Uterus (tissue), 2 donors: ENCODE data around the gene ACP2.
A peak's percentile ranks its signal among the peaks of the same experiment; 100 is the strongest.

Source experiments
- POLR2A ChIP-seq, 2 donors: fragments of 450-650 bp; IDR thresholded peaks; one replicate each; pipeline ENCODE4 v1.6.1; 2016; ENCODE audit warnings: antibody characterized with exemption in 2 of 2, mild to moderate bottlenecking in 1 of 2, moderate library complexity in 1 of 2
- TF ChIP-seq, protein P1 (sequence below), 4 experiments: fragments of 200-600 bp in 2 of 4; fragments of 450-650 bp in 2 of 4; sonication (generic) in 2 of 4; IDR thresholded peaks; one replicate each; pipeline ENCODE4 v1.5.1; 2016 to 2019; ENCODE audit warnings: antibody characterized with exemption in 4 of 4, mild to moderate bottlenecking in 2 of 4, moderate library complexity in 1 of 4

DNA sequence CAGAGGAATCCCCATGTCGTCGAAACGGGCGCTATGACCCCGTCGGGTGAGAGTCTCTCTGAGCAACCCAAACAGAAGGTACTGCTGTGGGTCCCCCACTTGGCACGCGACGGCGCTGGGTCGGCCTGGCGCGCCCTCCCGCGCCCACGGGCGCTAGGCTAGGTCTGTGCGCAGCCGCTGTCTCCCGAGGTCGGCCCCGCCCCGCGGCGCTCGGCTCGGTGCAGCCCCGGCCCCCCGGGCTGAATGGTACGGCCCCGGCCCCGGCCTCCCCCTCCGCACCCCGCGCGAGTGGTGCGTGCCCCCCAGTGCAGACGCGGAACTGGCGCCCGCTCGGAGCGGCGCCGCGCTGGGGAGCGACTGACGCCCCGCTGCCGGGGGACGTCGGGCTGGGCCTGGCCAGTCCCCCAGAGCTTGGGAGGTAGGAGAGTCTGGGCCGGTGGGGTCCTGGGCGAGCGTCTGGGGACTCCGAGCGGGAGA, 21.3 kb upstream of the ACP2 start, which contains the start of gene MADD:
- TF ChIP-seq, protein P1, sequence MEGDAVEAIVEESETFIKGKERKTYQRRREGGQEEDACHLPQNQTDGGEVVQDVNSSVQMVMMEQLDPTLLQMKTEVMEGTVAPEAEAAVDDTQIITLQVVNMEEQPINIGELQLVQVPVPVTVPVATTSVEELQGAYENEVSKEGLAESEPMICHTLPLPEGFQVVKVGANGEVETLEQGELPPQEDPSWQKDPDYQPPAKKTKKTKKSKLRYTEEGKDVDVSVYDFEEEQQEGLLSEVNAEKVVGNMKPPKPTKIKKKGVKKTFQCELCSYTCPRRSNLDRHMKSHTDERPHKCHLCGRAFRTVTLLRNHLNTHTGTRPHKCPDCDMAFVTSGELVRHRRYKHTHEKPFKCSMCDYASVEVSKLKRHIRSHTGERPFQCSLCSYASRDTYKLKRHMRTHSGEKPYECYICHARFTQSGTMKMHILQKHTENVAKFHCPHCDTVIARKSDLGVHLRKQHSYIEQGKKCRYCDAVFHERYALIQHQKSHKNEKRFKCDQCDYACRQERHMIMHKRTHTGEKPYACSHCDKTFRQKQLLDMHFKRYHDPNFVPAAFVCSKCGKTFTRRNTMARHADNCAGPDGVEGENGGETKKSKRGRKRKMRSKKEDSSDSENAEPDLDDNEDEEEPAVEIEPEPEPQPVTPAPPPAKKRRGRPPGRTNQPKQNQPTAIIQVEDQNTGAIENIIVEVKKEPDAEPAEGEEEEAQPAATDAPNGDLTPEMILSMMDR (IDR thresholded peaks at IDR 0.05), result peak in 1 of 4 experiments; percentile 7
- TF ChIP-seq POLR2A (IDR thresholded peaks at IDR 0.05), result peak; percentile 48 to 74
